ENCODE results near the gene CLN6.
"Not testable (repeated sequence)": the region's sequence is repeated elsewhere in the genome, so short reads cannot be mapped to it uniquely, and the experiment has no call there.

CLN6 gene

GRCh38 chr15:68224108-68224507 is 5.4 kb downstream of the CLN6 start:
- no peak for DNase-seq

- no peak for DNase-seq
These were observed 6.4 kb downstream of the CLN6 start for GRCh38 chr15:68223171-68223570.

- DNase-seq, result not testable (repeated sequence)
These were observed 7.1 kb downstream of the CLN6 start for GRCh38 chr15:68222432-68222743.

- not testable (repeated sequence) for DNase-seq
These were observed 7.7 kb downstream of the CLN6 start for GRCh38 chr15:68221530-68222431.

DNA sequence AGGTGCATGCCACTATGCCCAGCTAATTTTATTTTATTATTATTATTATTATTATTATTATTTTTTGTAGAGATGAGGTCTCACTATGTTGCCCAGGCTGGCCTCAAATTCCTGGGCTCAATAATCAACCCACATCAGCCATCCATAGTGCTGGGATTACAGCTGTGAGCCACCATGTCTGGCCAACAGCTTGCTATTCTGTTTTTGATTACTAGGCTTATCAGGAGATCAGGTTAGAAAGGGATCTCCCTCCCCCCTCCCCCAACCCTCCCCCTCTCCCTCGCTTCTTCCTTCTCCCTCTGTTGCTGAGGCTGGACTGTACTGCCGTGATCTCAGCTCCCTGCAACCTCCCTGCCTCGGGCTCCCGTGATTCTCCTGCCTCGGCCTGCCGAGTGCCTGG is 8.6 kb downstream of the CLN6 start:
- no peak for DNase-seq

DNA sequence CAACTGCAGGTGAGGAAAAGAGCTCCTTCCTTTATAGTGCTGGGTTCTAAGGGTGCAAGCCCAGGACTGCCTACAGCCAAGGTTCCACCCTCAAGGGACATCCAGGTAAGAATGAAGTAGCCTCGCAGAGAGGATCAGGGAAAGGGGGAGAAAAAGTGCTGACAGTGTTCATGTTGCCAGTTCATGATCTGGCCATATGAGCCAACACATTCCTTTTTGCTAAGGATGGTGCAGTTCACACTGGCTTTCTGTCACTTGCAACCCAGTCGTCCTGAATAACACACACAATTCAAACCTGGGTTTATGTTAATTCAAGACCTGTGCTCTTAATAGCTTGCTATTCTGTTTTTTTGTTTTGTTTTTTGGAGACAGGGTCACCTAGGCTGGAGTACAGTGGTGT is 9.0 kb downstream of the CLN6 start:
- DNase-seq, result no peak

DNA sequence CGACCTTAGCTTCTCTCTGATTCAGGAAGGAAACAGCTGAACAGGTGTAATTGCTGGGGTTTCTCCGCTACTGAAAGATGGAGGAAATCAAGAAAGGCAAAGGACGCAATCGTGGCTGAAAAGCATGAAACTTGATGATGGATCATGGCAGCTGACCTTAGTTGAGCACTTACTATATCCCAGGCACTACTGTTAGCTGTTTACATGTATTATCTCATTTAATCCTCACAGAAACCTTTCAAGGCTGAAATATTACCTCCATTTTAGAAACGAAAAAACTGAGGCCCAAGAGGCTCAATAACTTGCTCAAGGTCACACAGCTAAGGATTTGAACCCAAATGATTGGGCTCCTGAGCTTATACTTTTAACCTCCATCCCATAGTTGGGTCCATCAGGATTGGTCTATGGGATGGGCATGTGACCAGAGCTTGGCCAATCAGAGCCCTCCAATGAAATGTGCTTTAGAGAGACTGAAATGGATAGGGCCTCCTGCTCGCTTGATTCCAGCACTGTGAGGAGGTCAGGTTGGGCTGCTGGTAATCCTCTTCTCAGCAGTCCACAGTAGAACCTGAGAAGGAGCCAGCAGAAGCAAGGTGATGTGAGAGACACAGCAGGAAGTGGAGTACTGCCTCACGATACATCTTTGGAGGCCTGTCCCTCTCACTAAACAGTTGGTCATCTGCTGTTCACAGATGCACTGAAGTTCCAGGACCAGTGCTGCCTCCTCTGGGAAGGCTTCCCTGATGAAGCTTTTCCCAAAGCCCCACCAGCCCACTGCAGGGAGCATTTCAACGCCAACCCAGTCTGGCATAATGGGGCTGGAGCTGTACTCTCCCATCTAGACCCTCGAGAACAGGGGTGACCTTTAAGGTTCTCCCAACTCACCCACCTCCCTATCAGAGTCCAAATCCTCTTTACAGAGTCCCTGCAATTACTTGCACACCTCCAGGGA is 10.4 kb downstream of the CLN6 start:
- DNase-seq, result no peak

DNA sequence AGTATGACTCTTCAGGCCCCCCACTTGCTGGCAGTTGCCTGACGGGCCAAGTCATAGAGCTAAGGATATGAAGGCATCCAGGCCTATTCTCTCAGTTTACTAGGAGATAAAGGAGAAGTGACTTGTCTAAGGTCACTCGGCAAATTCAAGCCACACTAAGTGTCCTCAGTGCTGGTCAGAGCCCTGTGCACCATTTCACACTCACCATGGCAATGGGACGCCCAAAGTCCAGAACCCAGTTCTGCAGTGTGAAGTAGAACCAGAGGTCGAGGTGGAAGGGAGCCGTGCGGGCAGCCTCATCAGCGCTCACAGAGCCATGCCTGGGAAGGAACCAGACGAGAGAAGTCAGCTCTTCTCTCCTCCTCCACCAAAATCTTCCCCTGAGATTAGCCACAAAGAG is 11.2 kb downstream of the CLN6 start:
- DNase-seq, result no peak

DNA sequence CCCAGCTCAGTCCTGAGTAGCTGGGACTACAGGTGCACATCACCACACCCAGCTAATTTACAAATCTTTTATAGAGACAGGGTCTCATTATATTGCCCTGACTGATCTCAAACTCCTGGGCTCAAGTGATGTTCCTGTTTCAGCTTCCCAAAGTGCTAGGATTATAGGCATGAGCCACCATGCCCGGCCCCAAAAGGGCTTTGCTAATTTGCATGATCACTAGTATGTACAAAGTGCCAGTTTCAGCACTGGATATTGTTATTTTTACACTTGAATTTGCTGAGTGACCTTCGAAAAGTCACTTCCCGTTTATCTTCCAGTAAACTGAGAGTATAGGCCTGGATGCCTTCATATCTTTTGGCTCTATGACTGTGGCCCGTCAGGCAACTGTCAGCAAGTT is 12.2 kb downstream of the CLN6 start:
- no peak for DNase-seq

- no peak for DNase-seq
These were observed 14.7 kb downstream of the CLN6 start for GRCh38 chr15:68214838-68215254.

- no peak for DNase-seq
These were observed 15.3 kb downstream of the CLN6 start for GRCh38 chr15:68213991-68214837.

- DNase-seq, result not testable (repeated sequence)
These were observed 16.1 kb downstream of the CLN6 start for GRCh38 chr15:68213491-68213845.

DNA sequence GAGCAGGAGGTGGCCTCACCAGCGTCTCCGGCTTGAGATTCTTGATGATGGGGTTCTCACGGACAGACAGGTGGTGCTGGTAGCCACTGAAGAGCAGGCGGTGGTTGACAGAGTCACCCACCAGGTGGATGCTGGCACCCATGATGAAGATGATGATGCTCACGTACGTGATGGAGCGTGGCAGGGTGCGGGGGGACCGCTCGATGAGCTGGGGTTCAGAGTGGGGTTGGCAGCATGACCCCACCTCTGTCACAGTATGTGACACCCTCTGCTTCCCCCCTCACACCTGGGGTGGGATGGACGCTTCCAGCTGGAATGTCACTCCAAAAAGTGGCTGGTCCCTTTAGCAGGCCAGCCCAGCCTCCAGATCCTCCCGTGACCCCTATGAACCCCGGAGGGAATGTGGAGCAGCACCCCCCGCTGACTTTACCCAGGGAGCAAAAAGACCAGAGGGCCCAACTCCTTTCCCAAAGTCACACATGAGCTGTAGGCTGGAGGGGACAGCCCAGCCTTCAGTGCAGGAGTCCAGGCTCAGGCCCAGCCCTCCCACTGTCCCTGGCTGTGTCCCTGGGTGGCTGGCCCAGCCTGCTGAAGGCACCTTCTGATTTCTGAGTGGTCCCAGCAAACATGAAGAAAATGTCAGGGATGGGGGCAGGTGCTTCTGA is 17.7 kb downstream of the CLN6 start:
- DNase-seq, result no peak

GRCh38 chr15:68210821-68211655 is 18.5 kb downstream of the CLN6 start:
- peak in 49 of 51 donors; percentile 29 to 90 (median 75) for DNase-seq

- no peak for DNase-seq
These were observed 19.1 kb downstream of the CLN6 start for GRCh38 chr15:68210409-68210756.

DNA sequence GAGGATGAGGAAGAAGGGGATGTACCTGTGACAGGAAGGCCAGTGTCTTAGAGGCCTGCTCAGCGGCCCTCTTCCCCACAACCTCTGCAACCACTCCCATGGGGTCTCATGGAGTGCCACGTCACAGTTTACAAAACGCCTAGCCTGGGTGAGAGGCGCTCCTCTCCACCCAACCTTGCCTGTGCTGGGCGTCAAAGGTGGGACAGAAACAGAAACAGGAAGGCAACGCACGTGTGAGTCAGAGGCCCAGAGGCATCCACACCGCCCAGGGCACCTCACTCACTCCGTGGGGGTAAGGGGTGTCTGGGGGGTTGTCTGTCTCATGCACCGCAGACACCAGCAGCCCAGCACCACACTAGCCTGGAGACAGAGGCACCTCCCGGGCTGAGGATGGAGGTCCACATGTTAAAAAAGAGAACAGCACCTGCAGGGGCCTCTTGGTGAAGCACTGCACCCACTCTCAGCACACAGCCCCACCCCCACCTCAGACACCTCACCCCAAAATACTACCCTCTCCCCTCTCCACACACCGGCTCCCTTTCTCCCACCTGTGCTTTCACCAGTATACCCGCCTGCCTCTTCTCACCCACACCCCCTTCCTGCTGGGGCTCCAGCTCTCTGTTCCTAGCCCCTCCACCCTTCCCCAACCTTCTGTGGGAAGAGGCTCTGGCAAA is 19.7 kb downstream of the CLN6 start:
- no peak for DNase-seq

DNA sequence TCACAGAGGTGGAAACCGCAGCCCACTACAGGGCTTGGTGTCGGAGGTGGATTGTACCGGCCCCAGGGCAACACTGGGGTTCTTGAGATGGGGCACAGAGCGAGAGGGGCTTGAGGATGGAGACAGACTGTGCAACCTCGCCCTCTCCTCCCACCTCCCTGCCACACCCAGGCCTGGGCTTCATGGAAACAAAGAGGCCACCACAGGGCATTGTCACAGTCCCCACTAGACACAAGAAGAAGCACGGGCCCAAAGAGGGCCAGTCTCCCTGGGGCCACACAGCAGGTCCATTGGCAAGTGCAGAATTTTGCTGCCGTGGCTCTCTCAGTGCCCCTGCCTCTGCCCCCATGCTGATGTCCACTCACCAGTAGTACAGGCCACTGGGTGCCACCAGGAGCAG is 20.3 kb downstream of the CLN6 start:
- no peak for DNase-seq

- no peak for DNase-seq
These were observed 20.8 kb downstream of the CLN6 start for GRCh38 chr15:68208636-68209240.

- no peak for DNase-seq
These were observed 21.4 kb downstream of the CLN6 start for GRCh38 chr15:68208136-68208535.

All from hypothalamus (tissue), 51 donors.